GM23248 (cell line): ENCODE results near the gene SLC22A5. TPM values are rescaled to one million over a fixed set of nuclear protein-coding genes. Genes with fewer than 3 reads are reported as not detected.

Source experiments
- DNase-seq: peaks from one replicate; pipeline ENCODE4 v3.0.0-alpha.2; 2015
- H2AFZ ChIP-seq: fragments of 200-600 bp; sonication (generic); 2 replicates; pipeline ENCODE4 v1.6.1; 2016; ENCODE audit warnings: antibody characterized with exemption
- H3F3A ChIP-seq: fragments of 200-600 bp; sonication (generic); 2 replicates; pipeline ENCODE4 v1.6.1; 2016; ENCODE audit warnings: mild to moderate bottlenecking, antibody characterized with exemption, mixed run types; ENCODE audit not compliant: insufficient read depth
- H3K27ac ChIP-seq: fragments of 200-600 bp; sonication (generic); 2 replicates; pipeline ENCODE4 v1.5.1; 2016; ENCODE audit warnings: mild to moderate bottlenecking
- H3K27me3 ChIP-seq: fragments of 200-600 bp; sonication (generic); replicated peaks from 2 replicates; pipeline ENCODE4 v1.6.1; 2016; ENCODE audit warnings: mild to moderate bottlenecking; ENCODE audit not compliant: insufficient read depth
- H3K36me3 ChIP-seq: fragments of 200-600 bp; sonication (generic); 2 replicates; pipeline ENCODE4 v1.6.1; 2016; ENCODE audit warnings: low read depth, mild to moderate bottlenecking
- H3K4me1 ChIP-seq: fragments of 200-600 bp; sonication (generic); 2 replicates; pipeline ENCODE4 v1.6.1; 2016; ENCODE audit warnings: mild to moderate bottlenecking; ENCODE audit not compliant: insufficient read depth
- H3K4me2 ChIP-seq: fragments of 200-600 bp; sonication (generic); one replicate; pipeline ENCODE4 v1.6.1; 2016; ENCODE audit warnings: mild to moderate bottlenecking; ENCODE audit not compliant: unreplicated experiment
- H3K4me3 ChIP-seq: fragments of 200-600 bp; sonication (generic); 2 replicates; pipeline ENCODE4 v1.5.1; 2016; ENCODE audit warnings: mild to moderate bottlenecking
- H3K79me2 ChIP-seq: fragments of 200-600 bp; sonication (generic); 2 replicates; pipeline ENCODE4 v1.6.1; 2016; ENCODE audit warnings: mild to moderate bottlenecking; ENCODE audit not compliant: insufficient read depth
- H3K9ac ChIP-seq: fragments of 200-600 bp; sonication (generic); 2 replicates; pipeline ENCODE4 v1.6.1; 2016; ENCODE audit warnings: mild to moderate bottlenecking
- H3K9me2 ChIP-seq: fragments of 200-600 bp; sonication (generic); 2 replicates; pipeline ENCODE4 v1.6.1; 2016; ENCODE audit warnings: mixed run types, mild to moderate bottlenecking, moderate library complexity; ENCODE audit not compliant: insufficient read depth
- H3K9me3 ChIP-seq: fragments of 200-600 bp; sonication (generic); one replicate; pipeline ENCODE4 v1.6.1; 2017; ENCODE audit warnings: low read depth
- H4K20me1 ChIP-seq: fragments of 200-600 bp; sonication (generic); 2 replicates; pipeline ENCODE4 v1.6.0; 2016; ENCODE audit not compliant: insufficient read depth
- EZH2 ChIP-seq: fragments of 200-600 bp; sonication (generic); IDR thresholded peaks from 2 replicates; pipeline ENCODE4 v1.6.1; 2018; ENCODE audit warnings: antibody characterized with exemption, mild to moderate bottlenecking; ENCODE audit not compliant: insufficient read depth, poor library complexity, severe bottlenecking
- EZH2phosphoT487 ChIP-seq: fragments of 200-600 bp; sonication (generic); IDR thresholded peaks from 2 replicates; pipeline ENCODE4 v1.6.1; 2018; ENCODE audit warnings: antibody characterized with exemption, moderate library complexity, mild to moderate bottlenecking, low read depth; ENCODE audit not compliant: insufficient read depth
- WGBS, 2 experiments: methylation state at CpG; one replicate each; pipeline ENCODE4 v1.1.6; 2015 to 2017; ENCODE audit warnings: low lambda C conversion rate in 2 of 2, low coverage in 1 of 2; ENCODE audit errors: missing lambda C conversion rate in 2 of 2; 5-methylcytosine and 5-hydroxymethylcytosine counted together
- in situ Hi-C: fragments of 300-500 bp; cut with MboI; formaldehyde crosslinking; loops from 2 replicates; pipeline ENCODE4 v1.15.0; 2020
- polyA plus RNA-seq: library from polyadenylated mRNA; unstranded; fragments of >200 nt; fragmentation: Nextera tagmentation; extraction: Ambion mirVana; gene quantifications from 2 replicates; pipeline ENCODE4 v1.2.1, GENCODE V29; 2016
- total RNA-seq: library from RNA; depleted of rRNA; stranded (reverse); fragments of >200 nt; shearing (Covaris generic); gene quantifications from 2 replicates; pipeline ENCODE4 v1.2.3, GENCODE V29; 2014

SLC22A5 gene
- total and polyA plus RNA-seq, 2 experiments from 2014 or later: 1.7 to 3.0 TPM

DNA sequence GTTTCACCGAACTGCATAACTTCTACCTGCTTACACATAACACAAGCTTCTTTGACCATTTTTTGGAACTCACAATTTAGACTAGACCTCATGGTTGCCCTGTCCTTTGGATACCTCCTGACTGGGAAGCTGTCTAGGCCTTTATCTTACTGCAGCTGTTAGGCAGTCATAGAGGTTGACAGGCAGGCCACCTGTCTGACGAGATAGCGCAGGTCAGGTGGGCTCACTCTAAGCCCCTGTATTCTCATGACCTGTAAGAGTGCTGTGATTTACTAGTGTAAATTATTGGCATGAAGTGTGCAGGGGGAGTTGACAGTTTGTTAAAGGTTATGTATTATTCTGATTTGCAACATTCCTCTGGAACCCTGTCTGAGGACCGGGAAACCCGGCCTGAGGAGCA is 46.3 kb upstream of the SLC22A5 start:
- 96 to 98% methylated on average over 5 of the region's 5 CpGs for WGBS, 2 experiments
- Histone ChIP-seq H3K9ac (no peak overlapping the region), H2AFZ (no peak overlapping the region), H3K9me3 (no peaks in the 10 kb centered on the region), H3K9me2 (no peaks in the 10 kb centered on the region), H3K4me1 (peaks cover 10% of the 10 kb centered on the region), H3F3A (no peaks in the 10 kb centered on the region), H3K27ac (no peak overlapping the region), H3K4me3 (no peak overlapping the region), H4K20me1 (no peaks in the 10 kb centered on the region), H3K27me3 (no peaks in the 10 kb centered on the region), H3K4me2 (no peak overlapping the region), H3K79me2 (no peaks in the 10 kb centered on the region), H3K36me3 (0 out of 2 replicates have a peak, but pooled peaks cover 8% of the 10 kb centered on the region)
- in situ Hi-C loops: no loop called here
- no peak for DNase-seq
- TF ChIP-seq EZH2: no peak
- TF ChIP-seq EZH2phosphoT487: no peak

DNA sequence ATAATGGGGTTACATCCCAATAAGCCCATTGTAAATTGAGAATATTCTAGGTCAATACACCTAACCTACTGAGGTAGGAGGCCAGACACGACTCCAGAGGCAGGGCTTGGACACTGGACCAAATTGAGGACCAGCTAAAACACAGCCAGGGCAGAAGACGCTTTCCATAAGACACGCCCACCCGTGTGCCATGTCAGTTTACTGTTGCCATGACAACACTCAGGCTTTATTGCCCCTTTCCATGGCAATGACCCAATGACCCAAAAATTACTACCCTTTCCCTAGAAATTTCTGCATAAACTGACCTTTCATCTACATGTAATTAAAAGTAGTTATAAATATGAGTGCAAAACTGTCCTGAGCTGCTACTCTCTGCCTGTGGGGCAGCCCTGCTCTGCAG is 43.8 kb upstream of the SLC22A5 start:
- 73 to 79% methylated on average over 4 of the region's 4 CpGs for WGBS, 2 experiments

DNA sequence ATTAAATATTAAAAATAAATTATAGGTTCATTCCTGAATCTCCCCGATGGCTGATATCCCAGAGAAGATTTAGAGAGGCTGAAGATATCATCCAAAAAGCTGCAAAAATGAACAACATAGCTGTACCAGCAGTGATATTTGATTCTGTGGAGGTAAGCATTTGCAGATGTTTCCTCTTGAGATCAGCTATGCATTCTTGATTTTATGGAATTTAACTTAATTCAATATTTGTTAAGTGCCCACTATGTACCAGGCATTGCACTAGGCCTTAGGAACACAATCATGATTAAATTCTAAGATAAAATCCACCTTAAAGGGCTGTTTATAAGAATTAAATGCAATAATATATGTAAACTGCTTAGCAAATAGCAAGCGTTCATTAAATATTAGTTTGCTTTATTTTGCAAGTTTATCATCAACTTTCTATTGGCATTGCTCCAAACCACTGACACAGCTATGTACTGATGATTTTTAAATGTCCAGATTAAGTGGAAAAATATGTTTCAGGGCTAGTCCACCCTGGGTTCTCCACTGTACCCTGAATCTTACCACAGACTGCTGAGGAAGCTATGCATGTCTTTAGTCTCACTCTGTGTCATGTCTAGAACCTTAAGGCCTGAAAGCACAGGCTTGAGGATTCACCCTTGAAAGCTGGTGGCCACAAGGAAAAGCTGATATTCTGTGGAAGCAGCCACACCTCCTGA is 42.1 kb upstream of the SLC22A5 start:
- Histone ChIP-seq H2AFZ (no peak overlapping the region), H3K4me1 (peaks cover 6% of the 10 kb centered on the region), H3K4me2 (no peak overlapping the region), H3K9me2 (no peaks in the 10 kb centered on the region), H3K36me3 (peaks cover 30% of the 10 kb centered on the region; the same call in 1 of the 2 replicates), H3K27ac (no peak overlapping the region), H3K4me3 (no peak overlapping the region), H3K27me3 (no peaks in the 10 kb centered on the region), H4K20me1 (no peaks in the 10 kb centered on the region), H3K79me2 (no peaks in the 10 kb centered on the region), H3K9me3 (no peaks in the 10 kb centered on the region), H3K9ac (0 out of 2 replicates have a peak overlapping the region, but pooled peaks have one; percentile 2), H3F3A (no peaks in the 10 kb centered on the region)
- DNase-seq: peak; percentile 42
- TF ChIP-seq EZH2: no peak
- TF ChIP-seq EZH2phosphoT487: no peak
- WGBS, 2 experiments: 32 to 46% methylated on average over 2 of the region's 2 CpGs
- in situ Hi-C loops: no loop called here

More for the DNA sequence above, 43.8 kb upstream of the SLC22A5 start:
- H4K20me1 ChIP-seq: no peaks in the 10 kb centered on the region
- no peaks in the 10 kb centered on the region for H3K9me3 ChIP-seq
- no peak overlapping the region for H2AFZ ChIP-seq
- H3K9ac ChIP-seq: no peak overlapping the region
- peaks cover 6% of the 10 kb centered on the region for H3K4me1 ChIP-seq
- TF ChIP-seq EZH2 (no peak), EZH2phosphoT487 (no peak)
- H3K4me2 ChIP-seq: no peak overlapping the region
- H3K79me2 ChIP-seq: no peaks in the 10 kb centered on the region
- H3F3A ChIP-seq: no peaks in the 10 kb centered on the region
- no peak overlapping the region for H3K4me3 ChIP-seq
- no peak overlapping the region for H3K27ac ChIP-seq
- no peak for DNase-seq
- H3K36me3 ChIP-seq: 0 out of 2 replicates have a peak, but pooled peaks cover 18% of the 10 kb centered on the region
- H3K27me3 ChIP-seq: no peaks in the 10 kb centered on the region
- in situ Hi-C loops: no loop called here
- no peaks in the 10 kb centered on the region for H3K9me2 ChIP-seq

DNA sequence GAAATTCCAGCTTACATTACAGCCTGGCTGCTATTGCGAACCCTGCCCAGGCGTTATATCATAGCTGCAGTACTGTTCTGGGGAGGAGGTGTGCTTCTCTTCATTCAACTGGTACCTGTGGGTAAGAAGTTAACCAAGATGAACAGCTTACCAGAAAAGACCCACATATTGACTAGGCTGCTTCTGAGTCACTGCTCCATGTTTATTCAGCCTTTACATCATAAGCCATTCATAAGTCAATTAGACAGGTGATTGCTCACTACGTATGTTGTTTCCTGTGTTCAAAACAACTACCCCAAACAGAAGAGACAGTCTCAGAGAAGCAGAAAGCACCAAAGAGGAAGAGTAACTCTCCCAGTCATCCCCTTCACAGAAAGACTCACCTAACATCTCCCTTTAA is 34.7 kb upstream of the SLC22A5 start:
- Histone ChIP-seq H3K27me3 (no peaks in the 10 kb centered on the region), H3K4me1 (no peaks in the 10 kb centered on the region), H3K27ac (no peak overlapping the region), H3K9me3 (no peaks in the 10 kb centered on the region), H3F3A (no peaks in the 10 kb centered on the region), H2AFZ (no peak overlapping the region), H3K4me3 (no peak overlapping the region), H3K4me2 (no peak overlapping the region), H4K20me1 (no peaks in the 10 kb centered on the region), H3K79me2 (no peaks in the 10 kb centered on the region), H3K9me2 (no peaks in the 10 kb centered on the region), H3K36me3 (peaks cover 30% of the 10 kb centered on the region), H3K9ac (no peak overlapping the region)
- in situ Hi-C loops: no loop called here
- DNase-seq: no peak
- 77 to 78% methylated on average over 3 of the region's 3 CpGs for WGBS, 2 experiments
- TF ChIP-seq EZH2 (no peak), EZH2phosphoT487 (no peak)
